Measurements from ENCODE around the gene IRF2. TPM values are rescaled to one million over a fixed set of nuclear protein-coding genes. Genes with fewer than 3 reads are reported as not detected.
A peak's percentile ranks its signal among the peaks of the same experiment; 100 is the strongest.

The IRF2 gene
- total and polyA plus RNA-seq, 2 of the 8 experiments (the other 6 are each of a cell fraction or from before 2014, with no cell fraction given), result 13.8 to 17.0 TPM

DNA sequence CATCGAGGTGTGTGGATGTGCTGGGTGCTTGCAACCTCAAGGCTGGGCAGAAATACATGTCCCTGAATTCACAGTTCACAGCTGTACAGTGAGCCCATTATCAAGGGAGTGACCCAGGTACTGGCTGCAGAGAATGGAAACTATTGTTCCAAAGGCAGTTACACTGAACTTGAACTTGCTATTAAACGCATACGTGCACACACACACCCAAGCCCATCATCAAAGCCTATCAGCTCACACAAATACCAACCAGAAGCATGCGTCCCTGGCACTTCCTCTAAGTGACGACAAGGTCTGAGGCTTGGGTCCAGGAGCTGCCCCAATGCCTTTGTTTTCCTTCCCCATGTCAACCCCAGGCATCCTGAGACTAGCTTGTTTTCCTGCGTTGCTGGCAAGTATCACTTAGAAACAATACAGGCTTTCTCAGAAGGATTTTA lies 88.6 kb downstream of the IRF2 start:
- Histone ChIP-seq H3K23ac (ENCODE audit: insufficient read length) (no peak overlapping the region), H3K4me2 (ENCODE audit: insufficient read depth in 1 of 2, low read depth in 2 of 2, low read length in 2 of 2) (peak overlapping the region; percentile 51 to 62), H3K9me3 (ENCODE audit: insufficient read depth in 2 of 2, low read depth in 1 of 2, low read length in 1 of 2) (no peaks in the 10 kb centered on the region), H4K5ac (ENCODE audit: insufficient read length, low read depth, low read length) (no peak overlapping the region), H2BK15ac (ENCODE audit: low read length) (no peak overlapping the region), H2BK5ac (ENCODE audit: low read depth, low read length) (peak overlapping the region; percentile 94; the same call in 1 of the 2 replicates), H2BK12ac (ENCODE audit: low read depth, low read length) (peak overlapping the region; percentile 95; the same call in 1 of the 2 replicates), H3K4ac (replicated peaks; ENCODE audit: insufficient read length, low read depth, low read length) (peak overlapping the region; percentile 48), H3K79me2 (ENCODE audit: control insufficient read depth in 1 of 2, insufficient read depth in 2 of 2, low read length in 2 of 2) (no peaks in the 10 kb centered on the region), H3K4me3 (ENCODE audit: extremely low read depth in 1 of 4, insufficient read depth in 2 of 4, low read depth in 3 of 4, low read length in 4 of 4) (peak overlapping the region in 1 of 4 experiments; percentile 19; a peak in 2 of 8 replicates), H4K8ac (ENCODE audit: extremely low read depth, insufficient read depth, low read length) (no peak overlapping the region), H4K91ac (replicated peaks; ENCODE audit: insufficient read length, low read length) (peak overlapping the region; percentile 92), H3K4me1 (replicated peaks in 1 of 4; ENCODE audit: control insufficient read depth in 3 of 4, insufficient read depth in 4 of 4, low read length in 3 of 4) (peaks cover 32 to 53% (median 40%) of the 10 kb centered on the region in 4 experiments), H3K9ac (replicated peaks in 1 of 4; ENCODE audit: extremely low read depth in 1 of 4, low read depth in 3 of 4, low read length in 3 of 4) (peak overlapping the region in 1 of 4 experiments; percentile 19; a peak in 1 of 7 replicates), H2BK20ac (ENCODE audit: low read length) (peak overlapping the region; percentile 52; the same call in 1 of the 2 replicates), H3K36me3 (ENCODE audit: control insufficient read depth in 2 of 4, insufficient read depth in 4 of 4, low read length in 3 of 4) (peaks cover 0 to 7% (median 0%) of the 10 kb centered on the region in 4 experiments; a peak in 3 of 8 replicates), H4K20me1 (replicated peaks in 1 of 2; ENCODE audit: control insufficient read depth in 1 of 2, insufficient read depth in 2 of 2, low read length in 2 of 2) (no peaks in the 10 kb centered on the region), H2AFZ (ENCODE audit: low read length) (no peak overlapping the region), H3K27ac (ENCODE audit: low read depth, low read length) (peak overlapping the region; percentile 62; the same call in 1 of the 2 replicates), H3K14ac (ENCODE audit: insufficient read length) (no peak overlapping the region), H3K79me1 (ENCODE audit: low read depth, low read length) (no peaks in the 10 kb centered on the region), H3K18ac (ENCODE audit: extremely low read depth, low read length) (peak overlapping the region; percentile 53; the same call in 1 of the 2 replicates), H3K56ac (replicated peaks; ENCODE audit: insufficient read length, low read depth, low read length) (no peak overlapping the region), H3K27me3 (replicated peaks in 1 of 4; ENCODE audit: control insufficient read depth in 3 of 4, extremely low read depth in 1 of 4, insufficient read depth in 3 of 4, low read length in 3 of 4) (no peaks in the 10 kb centered on the region), H2BK120ac (replicated peaks; ENCODE audit: low read depth, low read length) (peak overlapping the region; percentile 86), H2AK5ac (ENCODE audit: low read depth, low read length) (peak overlapping the region; percentile 92), H3K23me2 (ENCODE audit: low read depth, low read length) (peaks cover 3% of the 10 kb centered on the region; the same call in 1 of the 2 replicates)
- WGBS, 2 experiments (ENCODE audit: extremely low coverage in 1 of 2, insufficient coverage in 1 of 2, insufficient read length in 1 of 2, insufficient replicate concordance in 2 of 2, low coverage in 1 of 2, low lambda C conversion rate in 2 of 2, missing lambda C conversion rate in 1 of 2), result 66% methylated on average over 6 of the region's 6 CpGs; no CpG with 5 or more reads in 1 of the 2 experiments
- no peak for DNase-seq (ENCODE audit: low read depth in 1 of 2, low spot score in 2 of 2)
- CTCF ChIA-PET (ENCODE audit: partially characterized antibody), result interaction anchor here (0.8 to 1.0 kb wide), 3 partner anchors 9 to 104 kb away, joined by 3 read pairs; no protein-coding TSS in a partner anchor
- TF ChIP-seq KDM1A (IDR thresholded peaks at IDR 0.05; ENCODE audit: borderline replicate concordance, low read length) (no peak), KDM5A (IDR thresholded peaks at IDR 0.05; ENCODE audit: low read length) (no peak)
- POLR2A ChIA-PET (ENCODE audit: partially characterized antibody), result interaction anchor here (0.9 to 1.3 kb wide), 3 partner anchors 20 to 44 kb away, joined by 3 read pairs; no protein-coding TSS in a partner anchor
- peak; percentile 58 for FAIRE-seq
